ENCODE results near the gene GLIPR1L1. TPM values are rescaled to one million over a fixed set of nuclear protein-coding genes. Genes with fewer than 3 reads are reported as not detected.
A peak's percentile ranks its signal among the peaks of the same experiment; 100 is the strongest.

The GLIPR1L1 gene
- total and polyA plus RNA-seq, 8 donors: 0.21 to 1.1 (median 0.75) TPM; not detected in 3

DNA sequence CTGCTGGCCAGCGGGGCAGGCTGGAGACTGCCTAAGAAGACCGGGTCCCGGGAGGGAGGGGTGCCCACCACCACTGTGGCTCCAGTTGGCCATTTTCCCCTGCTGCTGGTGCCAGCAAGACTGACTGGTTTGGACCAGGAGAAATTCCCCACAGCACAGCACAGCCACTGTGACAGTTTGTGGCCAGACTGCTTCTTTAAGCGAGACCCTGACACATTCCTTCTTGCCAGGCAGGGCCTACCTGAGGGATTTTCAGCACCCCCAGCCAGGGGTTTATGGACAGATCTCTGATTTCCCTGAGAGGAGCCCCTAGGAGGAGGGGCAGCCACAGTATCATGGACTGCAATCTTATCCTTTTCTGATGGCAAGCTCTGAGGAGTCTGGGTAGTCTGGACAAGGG is 15.5 kb downstream of the GLIPR1L1 start:
- H3K9me3 ChIP-seq: peaks cover 0 to 11% of the 10 kb centered on the region in 2 donors
- ATAC-seq (no peak), DNase-seq (peak in 1 of 4 donors; percentile 37)
- H3K4me3 ChIP-seq: no peak overlapping the region
- no peaks in the 10 kb centered on the region for H3K27me3 ChIP-seq
- no peaks in the 10 kb centered on the region for H3K4me1 ChIP-seq
- intact Hi-C loops (cut with DNase I): loop anchor here in 1 of 2 donors (10.0 kb wide), 1 partner anchor 55 kb away; no protein-coding TSS in a partner anchor
- no peak overlapping the region for H3K27ac ChIP-seq
- TF ChIP-seq, protein P1, sequence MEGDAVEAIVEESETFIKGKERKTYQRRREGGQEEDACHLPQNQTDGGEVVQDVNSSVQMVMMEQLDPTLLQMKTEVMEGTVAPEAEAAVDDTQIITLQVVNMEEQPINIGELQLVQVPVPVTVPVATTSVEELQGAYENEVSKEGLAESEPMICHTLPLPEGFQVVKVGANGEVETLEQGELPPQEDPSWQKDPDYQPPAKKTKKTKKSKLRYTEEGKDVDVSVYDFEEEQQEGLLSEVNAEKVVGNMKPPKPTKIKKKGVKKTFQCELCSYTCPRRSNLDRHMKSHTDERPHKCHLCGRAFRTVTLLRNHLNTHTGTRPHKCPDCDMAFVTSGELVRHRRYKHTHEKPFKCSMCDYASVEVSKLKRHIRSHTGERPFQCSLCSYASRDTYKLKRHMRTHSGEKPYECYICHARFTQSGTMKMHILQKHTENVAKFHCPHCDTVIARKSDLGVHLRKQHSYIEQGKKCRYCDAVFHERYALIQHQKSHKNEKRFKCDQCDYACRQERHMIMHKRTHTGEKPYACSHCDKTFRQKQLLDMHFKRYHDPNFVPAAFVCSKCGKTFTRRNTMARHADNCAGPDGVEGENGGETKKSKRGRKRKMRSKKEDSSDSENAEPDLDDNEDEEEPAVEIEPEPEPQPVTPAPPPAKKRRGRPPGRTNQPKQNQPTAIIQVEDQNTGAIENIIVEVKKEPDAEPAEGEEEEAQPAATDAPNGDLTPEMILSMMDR (IDR thresholded peaks at IDR 0.05): no peak
- no peaks in the 10 kb centered on the region for H3K36me3 ChIP-seq

DNA sequence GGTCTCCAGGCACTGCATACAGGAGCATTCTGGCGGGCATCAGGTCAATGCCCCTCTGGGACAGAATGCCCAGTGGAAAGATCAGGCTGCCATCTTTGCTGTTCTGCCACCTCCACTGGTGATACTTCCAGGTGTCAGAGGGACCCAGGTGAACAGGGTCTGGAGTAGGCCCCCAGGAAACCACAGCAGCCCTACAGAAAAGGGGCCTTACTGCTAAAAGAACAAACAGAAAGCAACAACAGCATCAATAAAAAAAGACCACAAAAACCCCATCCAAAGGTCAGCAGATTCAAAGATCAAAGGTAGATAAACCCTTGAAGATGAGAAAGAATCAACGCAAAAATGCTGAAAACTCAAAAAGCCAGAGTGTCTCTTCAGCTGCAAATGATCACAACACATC is 15.9 kb downstream of the GLIPR1L1 start:
- DNase-seq (no peak), ATAC-seq (no peak)
- H3K36me3 ChIP-seq: no peaks in the 10 kb centered on the region
- H3K27ac ChIP-seq: no peak overlapping the region
- H3K27me3 ChIP-seq: no peaks in the 10 kb centered on the region
- H3K4me3 ChIP-seq: no peak overlapping the region
- TF ChIP-seq, protein P1 (IDR thresholded peaks at IDR 0.05): no peak
- peaks cover 0 to 16% of the 10 kb centered on the region in 2 donors for H3K9me3 ChIP-seq
- no peaks in the 10 kb centered on the region for H3K4me1 ChIP-seq
- intact Hi-C loops (cut with DNase I): loop anchor here in 1 of 2 donors (10.0 kb wide), 1 partner anchor 54 kb away; no protein-coding TSS in a partner anchor

DNA sequence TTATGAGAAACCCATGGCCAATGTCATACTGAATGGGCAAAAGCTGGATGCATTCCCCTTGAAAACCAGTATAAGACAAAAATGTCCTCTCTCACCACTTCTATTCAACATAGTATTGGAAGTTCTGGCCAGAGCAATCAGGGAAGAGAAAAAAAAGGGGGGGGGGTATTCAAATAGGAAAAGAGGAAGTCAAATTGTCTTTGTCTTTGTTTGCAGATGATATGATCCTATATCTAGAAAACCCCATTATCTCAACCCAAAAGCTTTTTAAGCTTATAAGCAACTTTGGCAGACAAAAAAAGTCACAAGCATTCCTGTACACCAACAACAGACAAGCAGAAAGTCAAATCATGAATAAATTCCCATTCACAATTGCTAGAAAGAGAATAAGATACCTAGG is 19.5 kb downstream of the GLIPR1L1 start:
- DNase-seq: no peak
- H3K4me1 ChIP-seq: no peaks in the 10 kb centered on the region
- no peak overlapping the region for H3K4me3 ChIP-seq
- no peaks in the 10 kb centered on the region for H3K36me3 ChIP-seq
- ATAC-seq: no peak
- intact Hi-C loops (cut with DNase I): loop anchor here in 1 of 2 donors (10.0 kb wide), 1 partner anchor 51 kb away; no protein-coding TSS in a partner anchor
- H3K27ac ChIP-seq: no peak overlapping the region
- TF ChIP-seq, protein P1 (IDR thresholded peaks at IDR 0.05): no peak
- H3K9me3 ChIP-seq: peaks cover 0 to 22% of the 10 kb centered on the region in 2 donors
- H3K27me3 ChIP-seq: no peaks in the 10 kb centered on the region

DNA sequence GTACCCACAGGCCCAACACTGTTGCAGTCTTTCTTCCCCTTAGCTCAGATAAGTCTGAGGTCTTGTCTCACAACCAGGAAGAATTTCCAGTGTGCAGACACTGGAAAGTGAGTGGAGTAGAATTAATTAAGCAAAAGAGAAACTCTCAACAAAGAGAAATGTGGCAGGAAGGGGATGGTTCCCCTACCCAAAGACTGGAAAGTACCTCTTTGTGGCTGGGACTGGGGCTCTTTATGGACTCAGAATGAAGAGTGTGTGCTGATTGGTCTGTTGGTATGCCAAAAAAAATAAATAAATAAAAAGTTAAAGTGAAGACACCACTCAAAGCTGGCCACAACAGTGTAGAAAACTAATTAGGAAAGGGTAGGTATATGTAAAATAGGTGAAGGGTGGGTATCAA is 26.4 kb downstream of the GLIPR1L1 start:
- Histone ChIP-seq H3K4me3 (no peak overlapping the region), H3K36me3 (no peaks in the 10 kb centered on the region), H3K27ac (no peak overlapping the region), H3K4me1 (no peaks in the 10 kb centered on the region), H3K27me3 (no peaks in the 10 kb centered on the region), H3K9me3 (peaks cover 0 to under 1% of the 10 kb centered on the region in 2 donors)
- no peak for ATAC-seq
- TF ChIP-seq, protein P1 (IDR thresholded peaks at IDR 0.05): no peak
- DNase-seq: no peak
- intact Hi-C loops (cut with DNase I): no loop called here

DNA sequence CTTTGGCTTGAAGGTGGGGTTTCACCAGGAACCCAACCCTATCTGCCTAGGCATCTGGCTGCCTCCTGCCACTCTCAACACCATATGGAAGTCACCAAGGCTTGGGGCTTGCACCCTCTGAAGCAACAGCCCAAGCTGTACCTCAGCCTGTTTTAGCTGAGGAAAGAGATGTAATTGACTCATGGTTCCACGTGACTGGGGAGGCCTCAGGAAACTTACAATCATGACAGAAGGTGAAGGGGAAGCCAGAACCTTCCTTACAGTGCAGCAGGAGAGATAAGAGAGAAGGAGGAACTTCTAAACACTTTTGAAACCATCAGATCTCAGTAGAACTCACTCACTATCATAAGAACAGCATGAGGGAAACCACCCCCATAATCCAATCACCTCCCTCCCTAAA is 26.9 kb downstream of the GLIPR1L1 start:
- DNase-seq (no peak), ATAC-seq (no peak)
- Histone ChIP-seq H3K27ac (no peak overlapping the region), H3K27me3 (no peaks in the 10 kb centered on the region), H3K36me3 (no peaks in the 10 kb centered on the region), H3K9me3 (no peaks in the 10 kb centered on the region), H3K4me3 (no peak overlapping the region), H3K4me1 (no peaks in the 10 kb centered on the region)
- intact Hi-C loops (cut with DNase I): no loop called here
- TF ChIP-seq, protein P1 (IDR thresholded peaks at IDR 0.05): no peak

Data from left lung (tissue), 10 donors.